ENCODE results near the gene ESPL1.

- TF ChIP-seq, protein P1, sequence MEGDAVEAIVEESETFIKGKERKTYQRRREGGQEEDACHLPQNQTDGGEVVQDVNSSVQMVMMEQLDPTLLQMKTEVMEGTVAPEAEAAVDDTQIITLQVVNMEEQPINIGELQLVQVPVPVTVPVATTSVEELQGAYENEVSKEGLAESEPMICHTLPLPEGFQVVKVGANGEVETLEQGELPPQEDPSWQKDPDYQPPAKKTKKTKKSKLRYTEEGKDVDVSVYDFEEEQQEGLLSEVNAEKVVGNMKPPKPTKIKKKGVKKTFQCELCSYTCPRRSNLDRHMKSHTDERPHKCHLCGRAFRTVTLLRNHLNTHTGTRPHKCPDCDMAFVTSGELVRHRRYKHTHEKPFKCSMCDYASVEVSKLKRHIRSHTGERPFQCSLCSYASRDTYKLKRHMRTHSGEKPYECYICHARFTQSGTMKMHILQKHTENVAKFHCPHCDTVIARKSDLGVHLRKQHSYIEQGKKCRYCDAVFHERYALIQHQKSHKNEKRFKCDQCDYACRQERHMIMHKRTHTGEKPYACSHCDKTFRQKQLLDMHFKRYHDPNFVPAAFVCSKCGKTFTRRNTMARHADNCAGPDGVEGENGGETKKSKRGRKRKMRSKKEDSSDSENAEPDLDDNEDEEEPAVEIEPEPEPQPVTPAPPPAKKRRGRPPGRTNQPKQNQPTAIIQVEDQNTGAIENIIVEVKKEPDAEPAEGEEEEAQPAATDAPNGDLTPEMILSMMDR (IDR thresholded peaks at IDR 0.05): no peak
- TF ChIP-seq EP300 (IDR thresholded peaks at IDR 0.05) (no peak), POLR2AphosphoS5 (IDR thresholded peaks at IDR 0.05) (no peak), POLR2A (IDR thresholded peaks at IDR 0.05) (no peak)
These were observed 797 bp downstream of the ESPL1 start for GRCh38 chr12:53268630-53269562.

Measured in gastroesophageal sphincter (tissue), 3 donors.